Stomach (tissue), 4 donors: ENCODE results near the gene RABGAP1L.
"Not testable (repeated sequence)": the region's sequence is repeated elsewhere in the genome, so short reads cannot be mapped to it uniquely, and the experiment has no call there.

Experiments used
- CTCF ChIP-seq, 7 experiments: fragments of 450-650 bp in 4 of 7; fragments of 200-600 bp in 3 of 7; sonication (generic) in 3 of 7; IDR thresholded peaks; one replicate each; pipeline ENCODE4 v1.5.1; 2016 to 2019; ENCODE audit warnings: antibody characterized with exemption in 7 of 7, control low read depth in 2 of 7, mild to moderate bottlenecking in 1 of 7
- EP300 ChIP-seq: sonication (generic); formaldehyde crosslinking; IDR thresholded peaks from one replicate; pipeline ENCODE4 v1.6.1; 2017; ENCODE audit warnings: antibody characterized with exemption
- POLR2A ChIP-seq, 4 donors: fragments of 450-650 bp; IDR thresholded peaks; one replicate each; pipeline ENCODE4 v1.6.1; 2016; ENCODE audit warnings: antibody characterized with exemption in 4 of 4, control low read depth in 2 of 4, mild to moderate bottlenecking in 1 of 4, moderate library complexity in 1 of 4
- POLR2AphosphoS5 ChIP-seq, 3 donors: sonication (generic); formaldehyde crosslinking; IDR thresholded peaks; one replicate each; pipeline ENCODE4 v1.6.1; 2016; ENCODE audit warnings: antibody characterized with exemption in 3 of 3

- not testable (repeated sequence) for TF ChIP-seq POLR2AphosphoS5 (IDR thresholded peaks at IDR 0.05); CTCF (IDR thresholded peaks at IDR 0.05); POLR2A (IDR thresholded peaks at IDR 0.05); EP300
Measured at GRCh38 chr1:174340404-174340803, 181.1 kb downstream of the RABGAP1L start.
